Naive thymus-derived CD4-positive, alpha-beta T cell (primary cell): ENCODE data around the gene GPR3. TPM values are rescaled to one million over a fixed set of nuclear protein-coding genes. Genes with fewer than 3 reads are reported as not detected.

ENCODE experiments used
- ATAC-seq: fragments of 150-1000 bp; cut with Tn5 transposase; 2 replicates; pipeline ENCODE4 v1.10.0; 2021; ENCODE audit warnings: mild to moderate bottlenecking, moderate library complexity
- CTCF ChIA-PET: fragments of 350-600 bp; sonication (Branson Sonifier 250); formaldehyde crosslinking; loops from one replicate; lab custom pipeline; 2021; ENCODE audit warnings: antibody characterized with exemption; lab: Charles Lee
- POLR2A ChIA-PET: fragments of 350-600 bp; sonication (Branson Sonifier 250); formaldehyde crosslinking; loops from one replicate; lab custom pipeline; 2021; ENCODE audit warnings: antibody characterized with exemption, inconsistent platforms; lab: Charles Lee
- DNase-seq, 9 donors: peaks; one replicate each; pipeline versions ENCODE4 v3.0.0 to v3.0.0-alpha.2; 2020 to 2022; ENCODE audit warnings: mixed read lengths in 1 of 9
- H3K27ac ChIP-seq: one replicate; pipeline ENCODE4 v1.7.0; 2013; ENCODE audit warnings: mild to moderate bottlenecking, low read depth, low read length, moderate library complexity
- H3K27me3 ChIP-seq, 2 donors: one replicate each; pipeline ENCODE4 v1.7.0; 2013; ENCODE audit warnings: low read length in 2 of 2, mild to moderate bottlenecking in 2 of 2, moderate library complexity in 2 of 2; ENCODE audit not compliant: control insufficient read depth in 2 of 2, insufficient read depth in 2 of 2
- H3K36me3 ChIP-seq, 3 experiments: 1 replicate in 2 of 3; 2 replicates in 1 of 3; pipeline ENCODE4 v1.7.0; 2013; ENCODE audit warnings: low read length in 3 of 3, mild to moderate bottlenecking in 3 of 3, moderate library complexity in 1 of 3; ENCODE audit not compliant: insufficient read depth in 3 of 3, control insufficient read depth in 2 of 3
- H3K4me1 ChIP-seq, 2 donors: one replicate each; pipeline ENCODE4 v1.7.0; 2013; ENCODE audit warnings: low read length in 2 of 2, mild to moderate bottlenecking in 2 of 2, moderate library complexity in 1 of 2; ENCODE audit not compliant: control insufficient read depth in 2 of 2, insufficient read depth in 2 of 2
- H3K4me3 ChIP-seq: 2 replicates; pipeline ENCODE4 v1.7.0; 2013; ENCODE audit warnings: mild to moderate bottlenecking, low read length
- H3K9me3 ChIP-seq, 3 experiments: 1 replicate in 2 of 3; 2 replicates in 1 of 3; pipeline ENCODE4 v1.7.0; 2013; ENCODE audit warnings: low read length in 3 of 3; ENCODE audit not compliant: control insufficient read depth in 2 of 3
- H3K27ac Mint-ChIP-seq, 9 donors: one replicate each; pipeline ENCODE4 v1.8.0; 2020 to 2022; ENCODE audit warnings: mixed read lengths in 9 of 9, mild to moderate bottlenecking in 8 of 9, moderate library complexity in 5 of 9, inconsistent platforms in 2 of 9
- H3K27me3 Mint-ChIP-seq, 5 donors: one replicate each; pipeline ENCODE4 v1.8.0; 2021 to 2022; ENCODE audit warnings: mixed read lengths in 5 of 5, mild to moderate bottlenecking in 1 of 5
- H3K36me3 Mint-ChIP-seq, 5 donors: one replicate each; pipeline ENCODE4 v1.8.0; 2020 to 2022; ENCODE audit warnings: mixed read lengths in 5 of 5, mild to moderate bottlenecking in 3 of 5, inconsistent platforms in 1 of 5
- H3K4me1 Mint-ChIP-seq, 7 donors: one replicate each; pipeline ENCODE4 v1.8.0; 2020 to 2022; ENCODE audit warnings: mixed read lengths in 7 of 7, mild to moderate bottlenecking in 3 of 7, inconsistent platforms in 1 of 7
- H3K4me3 Mint-ChIP-seq, 10 donors: one replicate each; pipeline ENCODE4 v1.8.0; 2020 to 2022; ENCODE audit warnings: mild to moderate bottlenecking in 10 of 10, mixed read lengths in 10 of 10, moderate library complexity in 6 of 10, inconsistent platforms in 2 of 10
- H3K9me3 Mint-ChIP-seq, 11 donors: one replicate each; pipeline ENCODE4 v1.8.0; 2020 to 2022; ENCODE audit warnings: mixed read lengths in 11 of 11, mild to moderate bottlenecking in 4 of 11, inconsistent platforms in 1 of 11, moderate library complexity in 1 of 11
- intact Hi-C, 2 donors: fragments of 100-400 bp; cut with micrococcal nuclease; formaldehyde crosslinking; loops; one replicate each; pipeline ENCODE4 v1.15.1; 2023
- polyA plus RNA-seq, 2 donors: library from polyadenylated mRNA; unstranded; fragments of 300-500 nt; fragmentation: Illumina TruSeq; gene quantifications; one replicate each; pipeline ENCODE4 v1.2.3, GENCODE V29; 2021
- total RNA-seq, 6 experiments: library from RNA in 5 of 6; stranded (reverse) in 5 of 6; gene quantifications; 1 replicate in 5 of 6; 2 replicates in 1 of 6; pipeline ENCODE4 v1.2.3 and lab custom pipeline; 2021 to 2026

GPR3 gene
- total and polyA plus RNA-seq, 7 experiments from 2014 or later = 0.09 to 0.93 (median 0.24) TPM; not detected in 2

GRCh38 chr1:27433706-27434105 is 41.3 kb downstream of the GPR3 start:
- Histone ChIP-seq H3K36me3 (no peaks in the 10 kb centered on the region), H3K9me3 (no peaks in the 10 kb centered on the region), H3K4me3 (no peak overlapping the region), H3K27me3 (no peaks in the 10 kb centered on the region), H3K27ac (peak overlapping the region; percentile 4), H3K4me1 (peaks cover 57 to 89% of the 10 kb centered on the region in 2 donors)
- ChIA-PET POLR2A (interaction anchor here (0.8 to 2.0 kb wide), 7 partner anchors 10 to 57 kb away, joined by 3 to 7 read pairs (median 5); partner anchors contain the start of gene WASF2), CTCF (interaction anchor here (1.0 kb wide), 1 partner anchor 169 kb away, joined by 3 read pairs; no protein-coding TSS in a partner anchor)
- ATAC-seq = no peak
- intact Hi-C loops = loop anchor here in 1 of 2 donors (5.0 kb wide), 1 partner anchor 34 kb away; no protein-coding TSS in a partner anchor
- Mint-ChIP-seq H3K36me3 (peaks cover 0 to 7% (median 0%) of the 10 kb centered on the region in 5 donors), H3K9me3 (no peaks in the 10 kb centered on the region), H3K27ac (peak overlapping the region in 8 of 9 donors; percentile 81 to 93 (median 90)), H3K27me3 (no peaks in the 10 kb centered on the region), H3K4me3 (peak overlapping the region in 8 of 10 donors; percentile 7 to 73 (median 58)), H3K4me1 (peaks cover 55 to 91% (median 79%) of the 10 kb centered on the region in 7 donors)
- DNase-seq = no peak

GRCh38 chr1:27435566-27436203 is 43.3 kb downstream of the GPR3 start:
- Mint-ChIP-seq H3K27me3 (no peaks in the 10 kb centered on the region), H3K4me1 (peaks cover 58 to 91% (median 81%) of the 10 kb centered on the region in 7 donors), H3K4me3 (peak overlapping the region; percentile 70 to 89 (median 79)), H3K27ac (peak overlapping the region; percentile 77 to 96 (median 91)), H3K9me3 (peaks cover 0 to 4% (median 0%) of the 10 kb centered on the region in 11 donors), H3K36me3 (peaks cover 0 to 15% (median 13%) of the 10 kb centered on the region in 5 donors)
- Histone ChIP-seq H3K9me3 (no peaks in the 10 kb centered on the region), H3K4me1 (peaks cover 61 to 81% of the 10 kb centered on the region in 2 donors), H3K4me3 (peak overlapping the region; percentile 5), H3K36me3 (no peaks in the 10 kb centered on the region), H3K27me3 (no peaks in the 10 kb centered on the region), H3K27ac (peak overlapping the region; percentile 68)
- intact Hi-C loops = loop anchor here (1.0 to 5.0 kb wide), 3 partner anchors 10 to 87 kb away; no protein-coding TSS in a partner anchor
- ChIA-PET CTCF (interaction anchor here (1.2 to 1.5 kb wide), 2 partner anchors 8 to 29 kb away, joined by 3 to 6 read pairs; no protein-coding TSS in a partner anchor), POLR2A (interaction anchor here (0.6 to 3.1 kb wide), 8 partner anchors 10 to 281 kb away, joined by 3 to 10 read pairs (median 3); partner anchors contain the start of genes SLC9A1 and WASF2)
- no peak for DNase-seq
- ATAC-seq = peak; percentile 75

DNA sequence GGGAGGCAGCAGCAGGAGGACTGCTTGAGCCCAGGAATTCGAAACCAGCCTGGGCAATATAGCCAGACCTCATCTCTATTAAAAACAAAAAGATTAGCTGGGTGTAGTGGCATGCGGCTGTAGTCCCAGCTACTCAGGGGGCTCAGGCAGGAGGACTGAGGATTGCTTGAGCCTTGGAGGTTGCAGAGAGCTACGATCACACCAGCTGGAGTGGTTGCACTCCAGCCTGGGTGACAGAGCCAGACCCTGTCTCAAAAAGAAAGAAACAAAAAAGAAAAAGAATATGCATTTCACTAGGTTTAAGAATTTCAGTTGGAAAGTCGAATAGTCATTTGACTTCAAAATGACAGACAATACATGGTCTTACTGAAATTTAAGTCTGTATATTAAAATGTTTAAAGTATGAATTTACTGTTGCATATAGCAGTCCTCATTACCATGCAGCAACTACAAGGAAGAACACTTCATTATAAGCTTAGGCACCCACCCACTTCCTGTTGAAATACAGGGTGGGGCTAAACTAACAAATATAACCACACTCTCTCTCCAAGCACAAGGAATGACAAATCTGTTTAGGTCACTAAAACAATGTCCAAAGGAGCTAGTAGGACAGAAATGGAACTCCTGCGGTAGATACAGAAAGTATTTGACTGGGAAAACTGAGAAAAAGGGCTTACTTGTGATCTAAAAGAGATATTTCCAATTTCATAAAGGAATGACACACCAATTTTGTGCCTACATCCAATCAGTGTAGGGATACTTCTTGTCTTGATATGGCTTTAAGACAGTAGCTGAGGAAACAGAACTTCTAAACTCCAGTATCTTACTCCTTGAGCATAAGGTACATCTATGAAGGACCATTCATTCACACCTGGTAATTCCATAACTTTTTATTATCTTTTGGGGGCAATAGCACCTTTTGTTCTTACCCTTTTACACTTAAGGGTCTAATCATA is 44.1 kb downstream of the GPR3 start:
- Histone ChIP-seq H3K4me1 (peaks cover 53 to 75% of the 10 kb centered on the region in 2 donors), H3K9me3 (no peaks in the 10 kb centered on the region), H3K27ac (peak overlapping the region; percentile 68), H3K4me3 (peak overlapping the region; percentile 5), H3K36me3 (no peaks in the 10 kb centered on the region), H3K27me3 (no peaks in the 10 kb centered on the region)
- peaks cover 0 to 4% (median 0%) of the 10 kb centered on the region in 11 donors for H3K9me3 Mint-ChIP-seq
- ChIA-PET CTCF (interaction anchor here (0.7 to 1.5 kb wide), 5 partner anchors 9 to 41 kb away, joined by 3 to 6 read pairs (median 3); no protein-coding TSS in a partner anchor), POLR2A (interaction anchor here (0.6 to 3.1 kb wide), 12 partner anchors 8 to 282 kb away, joined by 3 to 10 read pairs (median 4); partner anchors contain the start of genes SLC9A1 and WASF2)
- intact Hi-C loops = loop anchor here (1.0 to 5.0 kb wide), 3 partner anchors 9 to 86 kb away; no protein-coding TSS in a partner anchor
- H3K4me1 Mint-ChIP-seq = peaks cover 53 to 87% (median 73%) of the 10 kb centered on the region in 7 donors
- peak overlapping the region; percentile 70 to 89 (median 79) for H3K4me3 Mint-ChIP-seq
- H3K36me3 Mint-ChIP-seq = peaks cover 0 to 15% (median 13%) of the 10 kb centered on the region in 5 donors
- peak; percentile 88 for ATAC-seq
- H3K27me3 Mint-ChIP-seq = no peaks in the 10 kb centered on the region
- DNase-seq = peak in 7 of 9 donors; percentile 37 to 55 (median 48)
- H3K27ac Mint-ChIP-seq = peak overlapping the region; percentile 77 to 96 (median 91)

DNA sequence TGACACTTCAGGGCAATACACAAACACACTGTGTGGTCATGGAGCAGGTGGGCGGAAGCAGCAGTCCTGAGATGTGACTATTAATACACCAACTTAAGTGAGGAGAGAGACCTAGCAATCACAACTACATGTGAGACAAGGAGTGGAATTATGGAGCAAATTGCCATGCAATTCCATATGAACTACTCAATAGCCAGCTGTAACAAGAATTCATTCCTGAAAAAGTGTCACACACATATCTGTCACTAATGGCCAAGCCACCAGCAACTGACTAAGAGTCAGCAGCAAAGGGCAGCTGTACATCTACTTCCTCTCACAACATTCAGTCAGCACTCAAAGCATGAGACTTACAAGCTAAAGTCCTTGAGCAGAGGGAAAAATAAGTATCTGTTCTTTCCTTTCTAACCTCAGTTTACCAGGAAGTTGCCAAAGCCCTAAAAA is 46.2 kb downstream of the GPR3 start:
- ATAC-seq = no peak

DNA sequence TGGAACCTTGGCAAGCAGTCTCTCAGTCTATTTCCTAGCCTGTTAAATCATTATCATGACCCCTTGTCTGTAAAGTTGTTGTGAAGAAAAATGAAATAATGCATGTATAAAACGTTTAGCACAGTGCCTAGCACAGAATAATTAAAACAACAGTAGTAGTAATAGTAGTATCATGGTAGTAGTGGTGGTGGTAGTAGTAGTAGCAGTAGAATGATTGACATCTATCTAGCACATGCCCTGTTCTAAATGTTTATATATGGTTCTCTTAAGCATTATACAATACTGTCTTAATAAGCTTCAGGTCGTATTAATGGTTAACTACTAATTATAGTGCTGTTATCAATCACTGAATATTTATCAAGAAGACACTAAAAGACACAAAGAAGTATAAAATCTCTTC is 46.7 kb downstream of the GPR3 start:
- no peaks in the 10 kb centered on the region for H3K9me3 ChIP-seq
- H3K36me3 Mint-ChIP-seq = peaks cover 0 to 15% (median 12%) of the 10 kb centered on the region in 5 donors
- H3K4me3 ChIP-seq = no peak overlapping the region
- H3K27ac Mint-ChIP-seq = peak overlapping the region in 8 of 9 donors; percentile 77 to 93 (median 90)
- peaks cover 0 to 2% (median 0%) of the 10 kb centered on the region in 3 experiments for H3K36me3 ChIP-seq
- H3K9me3 Mint-ChIP-seq = peaks cover 0 to 4% (median 0%) of the 10 kb centered on the region in 11 donors
- CTCF ChIA-PET = interaction anchor here (1.0 to 1.6 kb wide), 5 partner anchors 10 to 36 kb away, joined by 3 to 5 read pairs (median 3); no protein-coding TSS in a partner anchor
- ATAC-seq = no peak
- no peak for DNase-seq
- H3K4me3 Mint-ChIP-seq = peak overlapping the region in 6 of 10 donors; percentile 34 to 85 (median 65)
- no peaks in the 10 kb centered on the region for H3K27me3 Mint-ChIP-seq
- peak overlapping the region; percentile 1 for H3K27ac ChIP-seq
- POLR2A ChIA-PET = interaction anchor here (0.8 to 1.6 kb wide), 5 partner anchors 10 to 26 kb away, joined by 3 to 6 read pairs (median 5); no protein-coding TSS in a partner anchor
- peaks cover 44 to 70% (median 55%) of the 10 kb centered on the region in 7 donors for H3K4me1 Mint-ChIP-seq
- H3K27me3 ChIP-seq = no peaks in the 10 kb centered on the region
- peaks cover 38 to 54% of the 10 kb centered on the region in 2 donors for H3K4me1 ChIP-seq
- intact Hi-C loops = loop anchor here in 1 of 2 donors (5.0 kb wide), 1 partner anchor 83 kb away; no protein-coding TSS in a partner anchor

More for the DNA sequence above, 46.2 kb downstream of the GPR3 start:
- peaks cover 0 to 15% (median 12%) of the 10 kb centered on the region in 5 donors for H3K36me3 Mint-ChIP-seq
- intact Hi-C loops = loop anchor here (1.0 to 5.0 kb wide), 2 partner anchors 10 to 84 kb away; no protein-coding TSS in a partner anchor
- no peak overlapping the region for H3K4me3 ChIP-seq
- no peaks in the 10 kb centered on the region for H3K9me3 ChIP-seq
- H3K36me3 ChIP-seq = no peaks in the 10 kb centered on the region
- H3K27me3 Mint-ChIP-seq = no peaks in the 10 kb centered on the region
- H3K27ac Mint-ChIP-seq = peak overlapping the region; percentile 1 to 93 (median 90)
- H3K4me3 Mint-ChIP-seq = peak overlapping the region in 7 of 10 donors; percentile 1 to 85 (median 60)
- H3K9me3 Mint-ChIP-seq = peaks cover 0 to 4% (median 0%) of the 10 kb centered on the region in 11 donors
- POLR2A ChIA-PET = interaction anchor here (0.8 to 2.7 kb wide), 6 partner anchors 9 to 52 kb away, joined by 3 to 10 read pairs (median 6); partner anchors contain the start of gene WASF2
- peaks cover 44 to 70% (median 60%) of the 10 kb centered on the region in 7 donors for H3K4me1 Mint-ChIP-seq
- peak overlapping the region; percentile 5 for H3K27ac ChIP-seq
- CTCF ChIA-PET = interaction anchor here (1.0 to 1.6 kb wide), 5 partner anchors 10 to 142 kb away, joined by 3 to 5 read pairs (median 4); no protein-coding TSS in a partner anchor
- peaks cover 40 to 59% of the 10 kb centered on the region in 2 donors for H3K4me1 ChIP-seq
- H3K27me3 ChIP-seq = no peaks in the 10 kb centered on the region
- DNase-seq = no peak
